ENCODE results near the gene DISP2.

The DISP2 gene

GRCh38 chr15:40357723-40358470, at the start of gene DISP2:
Gene DISP2, plus strand, starts transcription at chr15:40358219. Its CDS starts 103 bp downstream, at chr15:40358322.
- H3K27ac ChIP-seq (ENCODE audit: low read length), result no peak within 1 kb of the TSS
- peak within 1 kb of the TSS; percentile 79 for H3K4me3 ChIP-seq (ENCODE audit: low read length)
- H3K9ac ChIP-seq (ENCODE audit: low read depth, low read length), result peak within 1 kb of the TSS; percentile 53; the same call in 1 of the 2 replicates
- H3K27me3 ChIP-seq (ENCODE audit: insufficient read depth, low read length), result peaks cover 71% of the 10 kb centered on the region
- H3K9me3 ChIP-seq (ENCODE audit: insufficient read depth, low read depth, low read length), result no peaks in the 10 kb centered on the region
- no peaks in the 10 kb centered on the region for H3K36me3 ChIP-seq (ENCODE audit: insufficient read depth, low read depth, low read length)
- H3K4me1 ChIP-seq (ENCODE audit: insufficient read depth, low read length), result peaks cover 13% of the 10 kb centered on the region

GRCh38 chr15:40309344-40309862, 48.6 kb upstream of the DISP2 start:
- no peaks in the 10 kb centered on the region for H3K9me3 ChIP-seq (ENCODE audit: insufficient read depth, low read depth, low read length)
- no peak overlapping the region for H3K9ac ChIP-seq (ENCODE audit: low read depth, low read length)
- no peak overlapping the region for H3K4me3 ChIP-seq (ENCODE audit: low read length)
- H3K4me1 ChIP-seq (ENCODE audit: insufficient read depth, low read length), result peaks cover 20% of the 10 kb centered on the region; the same call in 1 of the 2 replicates
- H3K27me3 ChIP-seq (ENCODE audit: insufficient read depth, low read length), result peaks cover 17% of the 10 kb centered on the region
- no peak overlapping the region for H3K27ac ChIP-seq (ENCODE audit: low read length)
- H3K36me3 ChIP-seq (ENCODE audit: insufficient read depth, low read depth, low read length), result no peaks in the 10 kb centered on the region

- Histone ChIP-seq H3K27me3 (ENCODE audit: insufficient read depth, low read length) (peaks cover 19% of the 10 kb centered on the region), H3K36me3 (ENCODE audit: insufficient read depth, low read depth, low read length) (no peaks in the 10 kb centered on the region), H3K9ac (ENCODE audit: low read depth, low read length) (no peak overlapping the region), H3K4me3 (ENCODE audit: low read length) (no peak overlapping the region), H3K27ac (ENCODE audit: low read length) (no peak overlapping the region), H3K9me3 (ENCODE audit: insufficient read depth, low read depth, low read length) (no peaks in the 10 kb centered on the region), H3K4me1 (ENCODE audit: insufficient read depth, low read length) (peaks cover 20% of the 10 kb centered on the region; the same call in 1 of the 2 replicates)
Measured at GRCh38 chr15:40310001-40310959, 47.7 kb upstream of the DISP2 start.

- peaks cover 20% of the 10 kb centered on the region; the same call in 1 of the 2 replicates for H3K4me1 ChIP-seq (ENCODE audit: insufficient read depth, low read length)
- no peaks in the 10 kb centered on the region for H3K36me3 ChIP-seq (ENCODE audit: insufficient read depth, low read depth, low read length)
- H3K9ac ChIP-seq (ENCODE audit: low read depth, low read length), result no peak overlapping the region
- peaks cover 22% of the 10 kb centered on the region for H3K27me3 ChIP-seq (ENCODE audit: insufficient read depth, low read length)
- no peaks in the 10 kb centered on the region for H3K9me3 ChIP-seq (ENCODE audit: insufficient read depth, low read depth, low read length)
- H3K27ac ChIP-seq (ENCODE audit: low read length), result no peak overlapping the region
- no peak overlapping the region for H3K4me3 ChIP-seq (ENCODE audit: low read length)
Measured at GRCh38 chr15:40310993-40311392, 47.0 kb upstream of the DISP2 start.

- Histone ChIP-seq H3K9me3 (ENCODE audit: insufficient read depth, low read depth, low read length) (no peaks in the 10 kb centered on the region), H3K4me1 (ENCODE audit: insufficient read depth, low read length) (peaks cover 8% of the 10 kb centered on the region; the same call in 1 of the 2 replicates), H3K36me3 (ENCODE audit: insufficient read depth, low read depth, low read length) (no peaks in the 10 kb centered on the region), H3K9ac (ENCODE audit: low read depth, low read length) (no peak overlapping the region), H3K4me3 (ENCODE audit: low read length) (no peak overlapping the region), H3K27ac (ENCODE audit: low read length) (no peak overlapping the region), H3K27me3 (ENCODE audit: insufficient read depth, low read length) (peaks cover 22% of the 10 kb centered on the region)
Measured at GRCh38 chr15:40312370-40313158, 45.5 kb upstream of the DISP2 start.

- Histone ChIP-seq H3K4me1 (ENCODE audit: insufficient read depth, low read length) (peaks cover 5% of the 10 kb centered on the region; the same call in 1 of the 2 replicates), H3K27me3 (ENCODE audit: insufficient read depth, low read length) (peaks cover 22% of the 10 kb centered on the region), H3K9me3 (ENCODE audit: insufficient read depth, low read depth, low read length) (no peaks in the 10 kb centered on the region), H3K36me3 (ENCODE audit: insufficient read depth, low read depth, low read length) (no peaks in the 10 kb centered on the region), H3K9ac (ENCODE audit: low read depth, low read length) (no peak overlapping the region), H3K27ac (ENCODE audit: low read length) (no peak overlapping the region), H3K4me3 (ENCODE audit: low read length) (no peak overlapping the region)
Measured at GRCh38 chr15:40313531-40314398, 44.3 kb upstream of the DISP2 start.

GRCh38 chr15:40314723-40315276, 43.2 kb upstream of the DISP2 start:
- Histone ChIP-seq H3K9me3 (ENCODE audit: insufficient read depth, low read depth, low read length) (no peaks in the 10 kb centered on the region), H3K9ac (ENCODE audit: low read depth, low read length) (no peak overlapping the region), H3K4me1 (ENCODE audit: insufficient read depth, low read length) (peaks cover 1% of the 10 kb centered on the region; the same call in 1 of the 2 replicates), H3K27ac (ENCODE audit: low read length) (no peak overlapping the region), H3K27me3 (ENCODE audit: insufficient read depth, low read length) (peaks cover 17% of the 10 kb centered on the region), H3K36me3 (ENCODE audit: insufficient read depth, low read depth, low read length) (no peaks in the 10 kb centered on the region), H3K4me3 (ENCODE audit: low read length) (no peak overlapping the region)

GRCh38 chr15:40316931-40317330, 41.1 kb upstream of the DISP2 start:
- Histone ChIP-seq H3K4me3 (ENCODE audit: low read length) (no peak overlapping the region), H3K9me3 (ENCODE audit: insufficient read depth, low read depth, low read length) (no peaks in the 10 kb centered on the region), H3K4me1 (ENCODE audit: insufficient read depth, low read length) (peaks cover 4% of the 10 kb centered on the region), H3K27me3 (ENCODE audit: insufficient read depth, low read length) (peaks cover 16% of the 10 kb centered on the region), H3K36me3 (ENCODE audit: insufficient read depth, low read depth, low read length) (no peaks in the 10 kb centered on the region), H3K9ac (ENCODE audit: low read depth, low read length) (no peak overlapping the region), H3K27ac (ENCODE audit: low read length) (no peak overlapping the region)

GRCh38 chr15:40317580-40317979, 40.4 kb upstream of the DISP2 start:
- H3K4me3 ChIP-seq (ENCODE audit: low read length), result no peak overlapping the region
- H3K4me1 ChIP-seq (ENCODE audit: insufficient read depth, low read length), result peaks cover 9% of the 10 kb centered on the region
- H3K36me3 ChIP-seq (ENCODE audit: insufficient read depth, low read depth, low read length), result no peaks in the 10 kb centered on the region
- H3K9me3 ChIP-seq (ENCODE audit: insufficient read depth, low read depth, low read length), result no peaks in the 10 kb centered on the region
- no peak overlapping the region for H3K9ac ChIP-seq (ENCODE audit: low read depth, low read length)
- H3K27me3 ChIP-seq (ENCODE audit: insufficient read depth, low read length), result peaks cover 22% of the 10 kb centered on the region
- no peak overlapping the region for H3K27ac ChIP-seq (ENCODE audit: low read length)

- Histone ChIP-seq H3K9ac (ENCODE audit: low read depth, low read length) (no peak overlapping the region), H3K27me3 (ENCODE audit: insufficient read depth, low read length) (peaks cover 35% of the 10 kb centered on the region), H3K4me3 (ENCODE audit: low read length) (no peak overlapping the region), H3K4me1 (ENCODE audit: insufficient read depth, low read length) (peaks cover 14% of the 10 kb centered on the region), H3K27ac (ENCODE audit: low read length) (no peak overlapping the region), H3K9me3 (ENCODE audit: insufficient read depth, low read depth, low read length) (no peaks in the 10 kb centered on the region), H3K36me3 (ENCODE audit: insufficient read depth, low read depth, low read length) (no peaks in the 10 kb centered on the region)
Measured at GRCh38 chr15:40320409-40320808, 37.6 kb upstream of the DISP2 start.
